Measurements from ENCODE around the gene NOL7. TPM values are rescaled to one million over a fixed set of nuclear protein-coding genes. Genes with fewer than 3 reads are reported as not detected.

Gene NOL7
- total and polyA plus RNA-seq, 2 of the 13 experiments (the other 11 are each of a cell fraction or from before 2014, with no cell fraction given) = 37.8 to 186 TPM

DNA sequence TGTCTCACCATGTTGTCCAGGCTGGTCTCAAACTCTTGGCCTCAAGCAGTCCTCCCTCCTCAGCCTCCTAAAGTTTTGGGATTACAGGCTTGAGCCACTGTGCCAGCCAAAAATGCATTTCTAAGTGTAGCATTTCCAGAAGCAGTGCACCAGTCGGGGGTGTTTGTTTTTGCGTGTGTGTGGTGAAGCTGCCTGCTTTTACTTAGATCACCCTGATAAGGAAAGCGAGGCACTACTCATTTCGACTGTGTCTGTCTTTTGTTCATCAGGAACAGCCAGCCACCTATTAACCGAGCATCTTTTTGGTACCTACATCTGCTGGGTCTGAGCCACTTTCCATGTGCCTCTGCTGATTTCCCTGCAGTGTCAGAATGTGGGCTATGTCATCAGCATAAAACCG, 22.0 kb upstream of the NOL7 start:
- H3K9ac ChIP-seq (ENCODE audit: insufficient read depth, low read depth, low read length) = no peak overlapping the region
- CTCF ChIA-PET (ENCODE audit: low intra/inter-chr PET ratio, low total read pairs) = no interaction called here
- no peaks in the 10 kb centered on the region for H4K20me1 ChIP-seq (ENCODE audit: insufficient read depth, low read length)
- POLR2A ChIA-PET = interaction anchor here (3.0 to 3.3 kb wide), 2 partner anchors 12 to 18 kb away, joined by 14 to 15 read pairs; partner anchors contain the start of gene SIRT5
- peaks cover 11 to 41% of the 10 kb centered on the region in 2 experiments for H3K36me3 ChIP-seq (replicated peaks in 1 of 2; ENCODE audit: control insufficient read depth in 1 of 2, insufficient read depth in 2 of 2, low read length in 2 of 2)
- no peak overlapping the region for H3K4me3 ChIP-seq (replicated peaks in 1 of 3; ENCODE audit: insufficient read depth in 1 of 3, low read depth in 2 of 3, low read length in 3 of 3)
- no peak overlapping the region for H3K4me2 ChIP-seq (ENCODE audit: low read depth, low read length)
- H3K4me1 ChIP-seq (ENCODE audit: insufficient read depth, low read length) = no peaks in the 10 kb centered on the region
- no TSS peak for BruUV-seq (replicated peaks)
- no peaks in the 10 kb centered on the region for H3K9me3 ChIP-seq (ENCODE audit: low read length)
- H3K27ac ChIP-seq (ENCODE audit: extremely low read length, insufficient read depth, low read length) = no peak overlapping the region
- no peaks in the 10 kb centered on the region for H3K79me2 ChIP-seq (ENCODE audit: insufficient read depth, low read length)
- FAIRE-seq = no peak
- no peak for TF ChIP-seq THYN1 (CRISPR knock-in tag; IDR thresholded peaks at IDR 0.05; ENCODE audit: borderline replicate concordance, low read depth)
- no peak for TF ChIP-seq ASH2L (IDR thresholded peaks at IDR 0.05; ENCODE audit: insufficient read length, low read depth, low read length)
- no peak for TF ChIP-seq SIX1 (CRISPR knock-in tag; IDR thresholded peaks at IDR 0.05; ENCODE audit: borderline replicate concordance)
- no peaks in the 10 kb centered on the region for H3K27me3 ChIP-seq (ENCODE audit: control insufficient read depth in 1 of 2, insufficient read depth in 2 of 2, low read length in 2 of 2)
- DNase-seq (ENCODE audit: low spot score) = no peak
- in situ Hi-C loops (cut with HindIII; ENCODE audit: extremely low pct_ligation_motif_present, low pct_unique_long_range_greater_than_20kb) = no loop called here
- WGBS (ENCODE audit: low lambda C conversion rate) = over 99% methylated on average over 6 of the region's 6 CpGs
- H2AFZ ChIP-seq (ENCODE audit: low read length) = no peak overlapping the region
- intact Hi-C loops (cut with micrococcal nuclease; ENCODE audit: unreplicated experiment) = no loop called here
- ATAC-seq = no peak

- in situ Hi-C loops (cut with HindIII; ENCODE audit: extremely low pct_ligation_motif_present, low pct_unique_long_range_greater_than_20kb) = no loop called here
- no peak overlapping the region for H2AFZ ChIP-seq (ENCODE audit: low read length)
- FAIRE-seq (no peak), DNase-seq (ENCODE audit: low spot score) (no peak), ATAC-seq (no peak)
- no peaks in the 10 kb centered on the region for H3K4me1 ChIP-seq (ENCODE audit: insufficient read depth, low read length)
- H3K36me3 ChIP-seq (replicated peaks in 1 of 2; ENCODE audit: control insufficient read depth in 1 of 2, insufficient read depth in 2 of 2, low read length in 2 of 2) = peaks cover 11 to 35% of the 10 kb centered on the region in 2 experiments
- no peaks in the 10 kb centered on the region for H3K27me3 ChIP-seq (ENCODE audit: control insufficient read depth in 1 of 2, insufficient read depth in 2 of 2, low read length in 2 of 2)
- H3K9me3 ChIP-seq (ENCODE audit: low read length) = no peaks in the 10 kb centered on the region
- POLR2A ChIA-PET = interaction anchor here (3.0 to 3.3 kb wide), 2 partner anchors 11 to 19 kb away, joined by 14 to 15 read pairs; partner anchors contain the start of gene SIRT5
- TF ChIP-seq SIN3A (IDR thresholded peaks at IDR 0.05; ENCODE audit: borderline replicate concordance, low read depth, low read length) = no peak
- no peak for TF ChIP-seq TCF7L2 (IDR thresholded peaks at IDR 0.05; ENCODE audit: low read depth, low read length)
- no peak for TF ChIP-seq KDM5B (CRISPR knock-in tag; IDR thresholded peaks at IDR 0.05; ENCODE audit: borderline replicate concordance)
- no peak for TF ChIP-seq ZNF282 (IDR thresholded peaks at IDR 0.05; ENCODE audit: partially characterized antibody)
- no peak overlapping the region for H3K27ac ChIP-seq (ENCODE audit: extremely low read length, insufficient read depth, low read length)
- CTCF ChIA-PET (ENCODE audit: low intra/inter-chr PET ratio, low total read pairs) = no interaction called here
- intact Hi-C loops (cut with micrococcal nuclease; ENCODE audit: unreplicated experiment) = no loop called here
- H4K20me1 ChIP-seq (ENCODE audit: insufficient read depth, low read length) = no peaks in the 10 kb centered on the region
- WGBS (ENCODE audit: low lambda C conversion rate) = 96% methylated on average over 6 of the region's 6 CpGs
- no peak overlapping the region for H3K9ac ChIP-seq (ENCODE audit: insufficient read depth, low read depth, low read length)
- no TSS peak for BruUV-seq (replicated peaks)
- no peak overlapping the region for H3K4me3 ChIP-seq (replicated peaks in 1 of 3; ENCODE audit: insufficient read depth in 1 of 3, low read depth in 2 of 3, low read length in 3 of 3)
- no peak overlapping the region for H3K4me2 ChIP-seq (ENCODE audit: low read depth, low read length)
- H3K79me2 ChIP-seq (ENCODE audit: insufficient read depth, low read length) = no peaks in the 10 kb centered on the region
Measured at GRCh38 chr6:13593720-13594119, 21.4 kb upstream of the NOL7 start.
